Kidney (tissue), 22 donors: ENCODE measurements around the gene BLOC1S4. TPM values are rescaled to one million over a fixed set of nuclear protein-coding genes. Genes with fewer than 3 reads are reported as not detected.

Experiments used
- DNase-seq, 5 donors: peaks; one replicate each; pipeline ENCODE4 v3.0.0-alpha.2; 2013 to 2020
- FAIRE-seq: peaks from 2 replicates; lab custom pipeline; 2012; peaks lifted over from hg19 to GRCh38; lab: Jason Lieb, UNC
- H3K27ac ChIP-seq, 2 donors: one replicate each; pipeline ENCODE4 v1.7.0; 2013; ENCODE audit warnings: low read depth in 2 of 2, low read length in 2 of 2, inconsistent platforms in 1 of 2
- H3K27me3 ChIP-seq: one replicate; pipeline ENCODE4 v1.7.1; 2013; ENCODE audit warnings: low read length, inconsistent platforms; ENCODE audit not compliant: control insufficient read depth, insufficient read depth
- H3K36me3 ChIP-seq, 3 donors: one replicate each; pipeline versions ENCODE4 v1.7.0 to v1.7.1; 2013; ENCODE audit warnings: low read length in 3 of 3, control low read depth in 1 of 3, inconsistent platforms in 1 of 3; ENCODE audit not compliant: insufficient read depth in 3 of 3, control insufficient read depth in 2 of 3
- H3K4me1 ChIP-seq, 3 donors: one replicate each; pipeline versions ENCODE4 v1.7.0 to v1.7.1; 2013; ENCODE audit warnings: low read length in 3 of 3, inconsistent platforms in 1 of 3, low read depth in 1 of 3; ENCODE audit not compliant: control insufficient read depth in 2 of 3, insufficient read depth in 2 of 3
- H3K4me3 ChIP-seq, 3 donors: one replicate each; pipeline versions ENCODE4 v1.7.0 to v1.8.1; 2013; ENCODE audit warnings: low read length in 3 of 3, control low read depth in 1 of 3, inconsistent platforms in 1 of 3
- H3K9ac ChIP-seq, 3 donors: one replicate each; pipeline versions ENCODE4 v1.7.0 to v1.7.1; 2013; ENCODE audit warnings: low read length in 3 of 3, control low read depth in 1 of 3, inconsistent platforms in 1 of 3
- H3K9me3 ChIP-seq, 3 donors: one replicate each; pipeline versions ENCODE4 v1.7.0 to v1.7.1; 2013; ENCODE audit warnings: low read length in 3 of 3, control low read depth in 1 of 3, inconsistent platforms in 1 of 3; ENCODE audit not compliant: control insufficient read depth in 2 of 3, insufficient read depth in 1 of 3
- CTCF ChIP-seq: IDR thresholded peaks from 3 replicates; pipeline ENCODE4 v1.5.1; 2012; ENCODE audit warnings: mild to moderate bottlenecking, moderate library complexity, borderline replicate concordance; ENCODE audit not compliant: insufficient read depth; ENCODE audit errors: extremely low read depth
- intact Hi-C: fragments of 100-400 bp; cut with DNase I; formaldehyde crosslinking; loops from one replicate; pipeline ENCODE4 v1.11.1; 2022
- long read RNA-seq, 10 donors: library from polyadenylated mRNA in 1 of 10; unstranded in 1 of 10; transcript quantifications; one replicate each; pipeline ENCODE4 v2.0.0 and lab custom pipeline, GENCODE V29; 2021 to 2026
- polyA plus RNA-seq: library from polyadenylated mRNA; stranded (reverse); fragments of 350-450 nt; fragmentation: Illumina TruSeq; extraction: RNeasy Lipid Tissue Mini Kit (QIAGEN cat#74804); gene quantifications from one replicate; pipeline ENCODE4 v1.2.3, GENCODE V29; 2014; ENCODE audit warnings: low read depth, low replicate concordance; ENCODE audit not compliant: insufficient read depth
- total RNA-seq: library from RNA; stranded (reverse); fragmentation: NEBNext Ultra II Directional; extraction: Animal tissue kit (Norgen Biotek cat#: 25700); gene quantifications from one replicate; pipeline ENCODE4 v1.2.1, GENCODE V29; 2021
- donor health status: control.
- donor health status: control.
- donor health status: control.
- donor health status: control.
- donor health status: control.
- donor health status: DM: yes; HTN: yes; CAD: no.
- donor health status: Normal renal cell carcinoma (clear cell type).

The BLOC1S4 gene
- total RNA-seq (14.2 TPM), polyA plus RNA-seq (12.3 TPM)
- long read RNA-seq, donor 1, transcript BLOC1S4-201 (1 exons, 1,617 nt), result major isoform, 15 of 15 reads
- long read RNA-seq, donor 1, partial matches to known transcripts, result 0 of 15 reads
- long read RNA-seq, donor 1, other reads (novel, unspliced or antisense), result 0 of 15 reads
- long read RNA-seq, donor 2, transcript BLOC1S4-201 (1 exons, 1,617 nt), result major isoform, 18 of 18 reads
- long read RNA-seq, donor 2, partial matches to known transcripts, result 0 of 18 reads
- long read RNA-seq, donor 2, other reads (novel, unspliced or antisense), result 0 of 18 reads
- long read RNA-seq, donor 3, transcript BLOC1S4-201 (1 exons, 1,617 nt), result major isoform, 16 of 16 reads
- long read RNA-seq, donor 3, partial matches to known transcripts, result 0 of 16 reads
- long read RNA-seq, donor 3, other reads (novel, unspliced or antisense), result 0 of 16 reads
- long read RNA-seq, donor 4, transcript BLOC1S4-201 (1 exons, 1,617 nt), result major isoform, 15 of 15 reads
- long read RNA-seq, donor 4, partial matches to known transcripts, result 0 of 15 reads
- long read RNA-seq, donor 4, other reads (novel, unspliced or antisense), result 0 of 15 reads
- long read RNA-seq, donor 5, transcript BLOC1S4-201 (1 exons, 1,617 nt), result major isoform, 6 of 6 reads
- long read RNA-seq, donor 5, partial matches to known transcripts, result 0 of 6 reads
- long read RNA-seq, donor 5, other reads (novel, unspliced or antisense), result 0 of 6 reads
- long read RNA-seq, donor 6, transcript BLOC1S4-201 (1 exons, 1,617 nt), result major isoform, 7 of 7 reads
- long read RNA-seq, donor 6, partial matches to known transcripts, result 0 of 7 reads
- long read RNA-seq, donor 6, other reads (novel, unspliced or antisense), result 0 of 7 reads
- long read RNA-seq, donor 7, transcript BLOC1S4-201 (1 exons, 1,617 nt), result major isoform, 47 of 47 reads
- long read RNA-seq, donor 7, partial matches to known transcripts, result 0 of 47 reads
- long read RNA-seq, donor 7, other reads (novel, unspliced or antisense), result 0 of 47 reads
- long read RNA-seq, donor 8, transcript BLOC1S4-201 (1 exons, 1,617 nt), result major isoform, 24 of 24 reads
- long read RNA-seq, donor 8, partial matches to known transcripts, result 0 of 24 reads
- long read RNA-seq, donor 8, other reads (novel, unspliced or antisense), result 0 of 24 reads
- long read RNA-seq, donor 9, transcript BLOC1S4-201 (1 exons, 1,617 nt), result major isoform, 19 of 19 reads
- long read RNA-seq, donor 9, partial matches to known transcripts, result 0 of 19 reads
- long read RNA-seq, donor 9, other reads (novel, unspliced or antisense), result 0 of 19 reads
- long read RNA-seq, donor 10, transcript BLOC1S4-201 (1 exons, 1,617 nt), result major isoform, 8 of 8 reads
- long read RNA-seq, donor 10, partial matches to known transcripts, result 0 of 8 reads
- long read RNA-seq, donor 10, other reads (novel, unspliced or antisense), result 0 of 8 reads

DNA sequence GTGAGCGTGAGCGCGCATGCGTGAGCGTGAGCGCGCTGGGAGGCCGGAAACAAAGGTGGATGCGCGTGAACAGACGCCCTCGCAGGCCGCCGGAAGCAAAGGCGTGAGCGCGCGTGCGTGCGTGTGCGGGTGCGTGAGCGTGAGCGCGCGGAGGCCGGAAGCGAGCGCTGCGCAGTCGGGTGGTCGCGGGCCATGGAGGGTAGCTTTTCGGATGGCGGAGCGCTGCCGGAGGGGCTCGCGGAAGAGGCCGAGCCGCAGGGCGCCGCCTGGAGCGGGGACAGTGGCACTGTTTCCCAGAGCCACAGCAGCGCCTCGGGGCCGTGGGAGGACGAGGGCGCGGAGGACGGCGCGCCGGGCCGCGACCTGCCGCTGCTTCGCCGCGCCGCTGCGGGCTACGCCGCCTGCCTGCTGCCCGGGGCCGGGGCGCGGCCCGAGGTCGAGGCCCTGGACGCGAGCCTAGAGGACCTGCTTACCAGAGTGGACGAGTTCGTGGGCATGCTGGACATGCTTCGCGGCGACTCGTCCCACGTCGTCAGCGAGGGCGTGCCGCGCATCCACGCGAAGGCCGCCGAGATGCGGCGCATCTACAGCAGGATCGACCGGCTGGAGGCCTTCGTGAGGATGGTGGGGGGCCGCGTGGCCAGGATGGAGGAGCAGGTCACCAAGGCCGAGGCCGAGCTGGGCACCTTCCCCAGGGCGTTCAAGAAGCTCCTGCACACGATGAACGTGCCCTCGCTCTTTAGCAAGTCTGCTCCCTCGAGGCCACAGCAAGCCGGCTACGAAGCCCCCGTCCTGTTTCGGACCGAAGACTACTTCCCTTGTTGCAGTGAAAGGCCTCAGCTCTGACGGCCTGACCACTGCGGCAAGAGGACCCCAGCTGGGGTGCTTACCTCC is at the start of gene BLOC1S4:
TSS of gene BLOC1S4 (plus strand) at position 157 of the 894 bp plus-strand sequence. CDS start at position 193, 36 bp downstream.
- no peak for TF ChIP-seq CTCF
- intact Hi-C loops, result loop anchor here (10.0 kb wide), 1 partner anchor 359 kb away; no protein-coding TSS in a partner anchor
- no peaks in the 10 kb centered on the region for H3K36me3 ChIP-seq

GRCh38 chr4:6668391-6668790 is 47.6 kb upstream of the BLOC1S4 start:
- intact Hi-C loops, result no loop called here
- Histone ChIP-seq H3K36me3 (peaks cover 0 to 2% (median 0%) of the 10 kb centered on the region in 3 donors), H3K4me1 (peaks cover 0 to 4% (median 2%) of the 10 kb centered on the region in 3 donors), H3K4me3 (no peak overlapping the region), H3K9ac (no peak overlapping the region), H3K27ac (no peak overlapping the region), H3K27me3 (peaks cover 11% of the 10 kb centered on the region), H3K9me3 (peaks cover 0 to 5% (median 0%) of the 10 kb centered on the region in 3 donors)
- TF ChIP-seq CTCF, result no peak
- no peak for FAIRE-seq
- DNase-seq, result no peak

More for the DNA sequence above, at the start of gene BLOC1S4:
- H3K4me3 ChIP-seq, result peak within 1 kb of the TSS; percentile 65 to 88 (median 78)
- DNase-seq, result peak; percentile 92 to 97 (median 94)
- peaks cover 0 to 14% (median 10%) of the 10 kb centered on the region in 3 donors for H3K4me1 ChIP-seq
- no peaks in the 10 kb centered on the region for H3K27me3 ChIP-seq
- peak within 1 kb of the TSS; percentile 62 to 81 (median 65) for H3K9ac ChIP-seq
- no peaks in the 10 kb centered on the region for H3K9me3 ChIP-seq
- H3K27ac ChIP-seq, result peak within 1 kb of the TSS; percentile 81 to 94
- no peak for FAIRE-seq
